K562 (cell line): Measurements from ENCODE around the gene C5orf24. TPM values are rescaled to one million over a fixed set of nuclear protein-coding genes. Genes with fewer than 3 reads are reported as not detected.
A peak's percentile ranks its signal among the peaks of the same experiment; 100 is the strongest.

Source experiments
- ADNP ChIP-seq: fragments of 200-800 bp; sonication (Bioruptor generic); IDR thresholded peaks from 2 replicates; pipeline ENCODE4 v1.6.1; 2016; ENCODE audit warnings: missing genetic modification characterization, missing compliant biosample characterization
- FOXJ2 ChIP-seq: fragments of 200-800 bp; sonication (Bioruptor generic); IDR thresholded peaks from 2 replicates; pipeline ENCODE4 v1.6.1; 2016; ENCODE audit warnings: missing genetic modification characterization, missing compliant biosample characterization
- HCFC1 ChIP-seq: IDR thresholded peaks from 2 replicates; pipeline ENCODE4 v1.6.1; 2012; ENCODE audit warnings: low read depth, low read length, improper control_type of control experiment
- HDAC6 ChIP-seq: IDR thresholded peaks from 2 replicates; pipeline ENCODE4 v1.6.1; 2012; ENCODE audit warnings: low read depth, mild to moderate bottlenecking, control low read depth, inconsistent platforms, low read length, moderate library complexity
- ZNF224 ChIP-seq: sonication (generic); formaldehyde crosslinking; IDR thresholded peaks from 2 replicates; pipeline ENCODE4 v1.8.0; 2022; ENCODE audit warnings: mild to moderate bottlenecking, missing genetic modification reagents
- polyA plus RNA-seq, 8 experiments: library from polyadenylated mRNA; depleted of rRNA in 4 of 8; stranded (reverse) in 5 of 8; unstranded in 3 of 8; fragments of >200 nt; fragmentation: Nextera tagmentation in 2 of 8; fragmentation: Illumina TruSeq in 1 of 8; extraction: Ambion mirVana in 2 of 8; extraction: Trizol in 1 of 8; gene quantifications; 2 replicates each; pipeline versions ENCODE4 v1.2.1 to v1.2.3, GENCODE V29; 2011 to 2014; ENCODE audit warnings: inconsistent platforms in 1 of 8, missing spikeins in 1 of 8
- total RNA-seq, 7 experiments: library from RNA; depleted of rRNA in 6 of 7; stranded (reverse); fragments of >200 nt in 6 of 7; fragmentation: Illumina TruSeq in 2 of 7; extraction: Trizol in 2 of 7; gene quantifications; 2 replicates each; pipeline versions ENCODE4 v1.2.1 to v1.2.3, GENCODE V29; 2011 to 2021; ENCODE audit warnings: low replicate concordance in 1 of 7
- TF ChIP-seq, protein P1 (sequence below): fragments of 450-650 bp; IDR thresholded peaks from 2 replicates; pipeline ENCODE4 v1.7.1; 2018; ENCODE audit warnings: mild to moderate bottlenecking, low read depth; ENCODE audit not compliant: partially characterized antibody
- TF ChIP-seq, protein P2 (sequence below): fragments of 450-650 bp; IDR thresholded peaks from 2 replicates; pipeline ENCODE4 v1.6.1; 2017; ENCODE audit warnings: antibody characterized with exemption
- TF ChIP-seq, protein P3 (sequence below): fragments of 450-650 bp; IDR thresholded peaks from 2 replicates; pipeline ENCODE4 v1.6.1; 2014; ENCODE audit warnings: low read depth, mild to moderate bottlenecking, moderate library complexity, borderline replicate concordance
- TF ChIP-seq, protein P4 (sequence below), 2 experiments: fragments of 450-650 bp; formaldehyde crosslinking in 1 of 2; IDR thresholded peaks; 2 replicates each; pipeline versions ENCODE4 v1.4.0 to v1.6.1; 2014 to 2020; ENCODE audit warnings: mild to moderate bottlenecking in 2 of 2, borderline replicate concordance in 1 of 2, low read depth in 1 of 2

C5orf24 gene
- total and polyA plus RNA-seq, 9 of the 15 experiments (the other 6 are each of a cell fraction or from before 2014, with no cell fraction given) = 8.9 to 38.6 (median 28.4) TPM

DNA sequence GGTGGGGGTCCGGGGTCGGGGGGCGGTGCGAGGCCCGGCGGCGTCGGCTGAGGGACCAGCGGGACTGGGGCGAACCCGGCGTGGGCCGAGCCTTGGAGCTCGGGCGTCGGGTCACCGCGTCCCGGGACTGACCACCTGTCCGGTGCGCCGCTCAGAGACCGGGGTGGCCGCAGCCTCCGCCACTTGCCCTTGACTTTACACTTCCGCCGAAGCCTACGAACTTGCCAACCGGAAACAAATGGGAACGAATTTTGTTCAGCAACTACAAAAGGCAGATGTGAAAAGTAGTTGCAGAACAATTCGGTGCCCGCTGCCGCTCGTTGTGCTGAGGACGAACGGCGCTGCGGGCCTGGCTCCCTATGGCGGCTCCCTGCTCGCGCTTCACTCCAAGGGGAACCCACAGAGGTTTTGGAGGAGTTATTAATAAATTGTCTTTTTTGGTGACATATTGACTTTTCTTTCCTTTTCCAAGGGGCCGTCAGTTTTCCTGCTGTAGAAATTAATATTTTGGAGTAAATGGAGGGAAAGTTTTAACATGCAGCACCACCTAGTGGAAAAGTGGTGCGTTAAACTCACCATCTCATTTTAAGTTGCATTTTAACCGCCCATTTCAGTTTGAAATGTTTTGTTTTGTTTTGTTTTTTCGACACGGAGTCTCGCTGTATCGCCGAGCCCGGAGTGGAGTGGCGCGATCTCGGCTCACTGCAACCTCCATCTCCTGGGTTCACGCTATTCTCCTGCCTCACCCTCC is 59.7 kb downstream of the C5orf24 start (continued):
- TF ChIP-seq, protein P1, sequence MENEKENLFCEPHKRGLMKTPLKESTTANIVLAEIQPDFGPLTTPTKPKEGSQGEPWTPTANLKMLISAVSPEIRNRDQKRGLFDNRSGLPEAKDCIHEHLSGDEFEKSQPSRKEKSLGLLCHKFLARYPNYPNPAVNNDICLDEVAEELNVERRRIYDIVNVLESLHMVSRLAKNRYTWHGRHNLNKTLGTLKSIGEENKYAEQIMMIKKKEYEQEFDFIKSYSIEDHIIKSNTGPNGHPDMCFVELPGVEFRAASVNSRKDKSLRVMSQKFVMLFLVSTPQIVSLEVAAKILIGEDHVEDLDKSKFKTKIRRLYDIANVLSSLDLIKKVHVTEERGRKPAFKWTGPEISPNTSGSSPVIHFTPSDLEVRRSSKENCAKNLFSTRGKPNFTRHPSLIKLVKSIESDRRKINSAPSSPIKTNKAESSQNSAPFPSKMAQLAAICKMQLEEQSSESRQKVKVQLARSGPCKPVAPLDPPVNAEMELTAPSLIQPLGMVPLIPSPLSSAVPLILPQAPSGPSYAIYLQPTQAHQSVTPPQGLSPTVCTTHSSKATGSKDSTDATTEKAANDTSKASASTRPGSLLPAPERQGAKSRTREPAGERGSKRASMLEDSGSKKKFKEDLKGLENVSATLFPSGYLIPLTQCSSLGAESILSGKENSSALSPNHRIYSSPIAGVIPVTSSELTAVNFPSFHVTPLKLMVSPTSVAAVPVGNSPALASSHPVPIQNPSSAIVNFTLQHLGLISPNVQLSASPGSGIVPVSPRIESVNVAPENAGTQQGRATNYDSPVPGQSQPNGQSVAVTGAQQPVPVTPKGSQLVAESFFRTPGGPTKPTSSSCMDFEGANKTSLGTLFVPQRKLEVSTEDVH = no peak
- TF ChIP-seq HCFC1 = no peak
- TF ChIP-seq HDAC6 = no peak
- TF ChIP-seq ADNP (tag) = no peak; the same call in 1 of the 2 replicates
- TF ChIP-seq, protein P2, sequence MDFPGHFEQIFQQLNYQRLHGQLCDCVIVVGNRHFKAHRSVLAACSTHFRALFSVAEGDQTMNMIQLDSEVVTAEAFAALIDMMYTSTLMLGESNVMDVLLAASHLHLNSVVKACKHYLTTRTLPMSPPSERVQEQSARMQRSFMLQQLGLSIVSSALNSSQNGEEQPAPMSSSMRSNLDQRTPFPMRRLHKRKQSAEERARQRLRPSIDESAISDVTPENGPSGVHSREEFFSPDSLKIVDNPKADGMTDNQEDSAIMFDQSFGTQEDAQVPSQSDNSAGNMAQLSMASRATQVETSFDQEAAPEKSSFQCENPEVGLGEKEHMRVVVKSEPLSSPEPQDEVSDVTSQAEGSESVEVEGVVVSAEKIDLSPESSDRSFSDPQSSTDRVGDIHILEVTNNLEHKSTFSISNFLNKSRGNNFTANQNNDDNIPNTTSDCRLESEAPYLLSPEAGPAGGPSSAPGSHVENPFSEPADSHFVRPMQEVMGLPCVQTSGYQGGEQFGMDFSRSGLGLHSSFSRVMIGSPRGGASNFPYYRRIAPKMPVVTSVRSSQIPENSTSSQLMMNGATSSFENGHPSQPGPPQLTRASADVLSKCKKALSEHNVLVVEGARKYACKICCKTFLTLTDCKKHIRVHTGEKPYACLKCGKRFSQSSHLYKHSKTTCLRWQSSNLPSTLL = no peak
- TF ChIP-seq FOXJ2 = no peak
- no peak for TF ChIP-seq ZNF224 (CRISPR knock-in tag)
- TF ChIP-seq, protein P3, sequence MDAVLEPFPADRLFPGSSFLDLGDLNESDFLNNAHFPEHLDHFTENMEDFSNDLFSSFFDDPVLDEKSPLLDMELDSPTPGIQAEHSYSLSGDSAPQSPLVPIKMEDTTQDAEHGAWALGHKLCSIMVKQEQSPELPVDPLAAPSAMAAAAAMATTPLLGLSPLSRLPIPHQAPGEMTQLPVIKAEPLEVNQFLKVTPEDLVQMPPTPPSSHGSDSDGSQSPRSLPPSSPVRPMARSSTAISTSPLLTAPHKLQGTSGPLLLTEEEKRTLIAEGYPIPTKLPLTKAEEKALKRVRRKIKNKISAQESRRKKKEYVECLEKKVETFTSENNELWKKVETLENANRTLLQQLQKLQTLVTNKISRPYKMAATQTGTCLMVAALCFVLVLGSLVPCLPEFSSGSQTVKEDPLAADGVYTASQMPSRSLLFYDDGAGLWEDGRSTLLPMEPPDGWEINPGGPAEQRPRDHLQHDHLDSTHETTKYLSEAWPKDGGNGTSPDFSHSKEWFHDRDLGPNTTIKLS = no peak
- TF ChIP-seq, protein P4, sequence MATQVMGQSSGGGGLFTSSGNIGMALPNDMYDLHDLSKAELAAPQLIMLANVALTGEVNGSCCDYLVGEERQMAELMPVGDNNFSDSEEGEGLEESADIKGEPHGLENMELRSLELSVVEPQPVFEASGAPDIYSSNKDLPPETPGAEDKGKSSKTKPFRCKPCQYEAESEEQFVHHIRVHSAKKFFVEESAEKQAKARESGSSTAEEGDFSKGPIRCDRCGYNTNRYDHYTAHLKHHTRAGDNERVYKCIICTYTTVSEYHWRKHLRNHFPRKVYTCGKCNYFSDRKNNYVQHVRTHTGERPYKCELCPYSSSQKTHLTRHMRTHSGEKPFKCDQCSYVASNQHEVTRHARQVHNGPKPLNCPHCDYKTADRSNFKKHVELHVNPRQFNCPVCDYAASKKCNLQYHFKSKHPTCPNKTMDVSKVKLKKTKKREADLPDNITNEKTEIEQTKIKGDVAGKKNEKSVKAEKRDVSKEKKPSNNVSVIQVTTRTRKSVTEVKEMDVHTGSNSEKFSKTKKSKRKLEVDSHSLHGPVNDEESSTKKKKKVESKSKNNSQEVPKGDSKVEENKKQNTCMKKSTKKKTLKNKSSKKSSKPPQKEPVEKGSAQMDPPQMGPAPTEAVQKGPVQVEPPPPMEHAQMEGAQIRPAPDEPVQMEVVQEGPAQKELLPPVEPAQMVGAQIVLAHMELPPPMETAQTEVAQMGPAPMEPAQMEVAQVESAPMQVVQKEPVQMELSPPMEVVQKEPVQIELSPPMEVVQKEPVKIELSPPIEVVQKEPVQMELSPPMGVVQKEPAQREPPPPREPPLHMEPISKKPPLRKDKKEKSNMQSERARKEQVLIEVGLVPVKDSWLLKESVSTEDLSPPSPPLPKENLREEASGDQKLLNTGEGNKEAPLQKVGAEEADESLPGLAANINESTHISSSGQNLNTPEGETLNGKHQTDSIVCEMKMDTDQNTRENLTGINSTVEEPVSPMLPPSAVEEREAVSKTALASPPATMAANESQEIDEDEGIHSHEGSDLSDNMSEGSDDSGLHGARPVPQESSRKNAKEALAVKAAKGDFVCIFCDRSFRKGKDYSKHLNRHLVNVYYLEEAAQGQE (IDR thresholded peaks at IDR 0.05; ENCODE audit: borderline replicate concordance) = peak; percentile 44; the same call in 1 of the 2 replicates
- TF ChIP-seq, protein P4 (CRISPR knock-in tag; IDR thresholded peaks at IDR 0.05; ENCODE audit: low read depth) = no peak
